Muscle layer of colon (tissue), 2 donors: Measurements from ENCODE around the gene KANSL1.
"Not testable (repeated sequence)": the region's sequence is repeated elsewhere in the genome, so short reads cannot be mapped to it uniquely, and the experiment has no call there.

ENCODE experiments used
- H3K27ac ChIP-seq: one replicate; pipeline ENCODE4 v1.7.0; 2013; ENCODE audit warnings: low read depth, mild to moderate bottlenecking, low read length, moderate library complexity
- H3K27me3 ChIP-seq, 2 donors: one replicate each; pipeline ENCODE4 v1.7.0; 2013; ENCODE audit warnings: low read length in 2 of 2, mild to moderate bottlenecking in 2 of 2; ENCODE audit not compliant: insufficient read depth in 2 of 2, control insufficient read depth in 1 of 2
- H3K36me3 ChIP-seq: one replicate; pipeline ENCODE4 v1.7.0; 2013; ENCODE audit warnings: mild to moderate bottlenecking, low read length; ENCODE audit not compliant: insufficient read depth
- H3K4me1 ChIP-seq: one replicate; pipeline ENCODE4 v1.7.0; 2013; ENCODE audit warnings: mild to moderate bottlenecking, low read length; ENCODE audit not compliant: insufficient read depth
- H3K4me3 ChIP-seq, 2 donors: one replicate each; pipeline ENCODE4 v1.7.0; 2013; ENCODE audit warnings: low read length in 2 of 2, low read depth in 1 of 2, mild to moderate bottlenecking in 1 of 2, moderate library complexity in 1 of 2
- H3K9ac ChIP-seq: one replicate; pipeline ENCODE4 v1.7.0; 2013; ENCODE audit warnings: low read length
- H3K9me3 ChIP-seq: one replicate; pipeline ENCODE4 v1.7.0; 2013; ENCODE audit warnings: mild to moderate bottlenecking, low read length
- donor health status: abdominal sarcoma.
- donor health status: Adenocarcinoma of cecum.

Gene KANSL1

GRCh38 chr17:46024590-46024989 lies 168.6 kb downstream of the KANSL1 start:
- peaks cover 8% of the 10 kb centered on the region for H3K4me1 ChIP-seq

DNA sequence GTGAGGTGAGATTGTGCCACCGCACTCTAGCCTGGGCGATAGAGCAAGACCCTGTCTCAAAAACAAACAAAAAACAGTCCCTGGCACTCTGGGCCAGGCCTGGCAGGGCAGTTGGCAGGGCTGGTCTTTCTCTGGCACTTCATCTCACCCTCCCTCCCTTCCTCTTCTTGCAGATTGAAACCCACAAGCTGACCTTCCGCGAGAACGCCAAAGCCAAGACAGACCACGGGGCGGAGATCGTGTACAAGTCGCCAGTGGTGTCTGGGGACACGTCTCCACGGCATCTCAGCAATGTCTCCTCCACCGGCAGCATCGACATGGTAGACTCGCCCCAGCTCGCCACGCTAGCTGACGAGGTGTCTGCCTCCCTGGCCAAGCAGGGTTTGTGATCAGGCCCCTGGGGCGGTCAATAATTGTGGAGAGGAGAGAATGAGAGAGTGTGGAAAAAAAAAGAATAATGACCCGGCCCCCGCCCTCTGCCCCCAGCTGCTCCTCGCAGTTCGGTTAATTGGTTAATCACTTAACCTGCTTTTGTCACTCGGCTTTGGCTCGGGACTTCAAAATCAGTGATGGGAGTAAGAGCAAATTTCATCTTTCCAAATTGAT lies 169.3 kb downstream of the KANSL1 start:
- H3K27ac ChIP-seq = no peak overlapping the region
- H3K36me3 ChIP-seq = peaks cover 4% of the 10 kb centered on the region
- H3K4me1 ChIP-seq = peaks cover 8% of the 10 kb centered on the region
- no peaks in the 10 kb centered on the region for H3K9me3 ChIP-seq
- H3K27me3 ChIP-seq = no peaks in the 10 kb centered on the region
- no peak overlapping the region for H3K4me3 ChIP-seq
- H3K9ac ChIP-seq = no peak overlapping the region

More at GRCh38 chr17:46024590-46024989, 168.6 kb downstream of the KANSL1 start:
- H3K36me3 ChIP-seq = peaks cover 10% of the 10 kb centered on the region
- H3K4me3 ChIP-seq = no peak overlapping the region
- H3K9ac ChIP-seq = no peak overlapping the region
- no peaks in the 10 kb centered on the region for H3K27me3 ChIP-seq
- no peak overlapping the region for H3K27ac ChIP-seq
- no peaks in the 10 kb centered on the region for H3K9me3 ChIP-seq

- H3K36me3 ChIP-seq, H3K27ac ChIP-seq, H3K9me3 ChIP-seq, H3K27me3 ChIP-seq, H3K9ac ChIP-seq, H3K4me3 ChIP-seq, H3K4me1 ChIP-seq: not testable (repeated sequence)
Measured at GRCh38 chr17:46023366-46023765, 169.9 kb downstream of the KANSL1 start.

DNA sequence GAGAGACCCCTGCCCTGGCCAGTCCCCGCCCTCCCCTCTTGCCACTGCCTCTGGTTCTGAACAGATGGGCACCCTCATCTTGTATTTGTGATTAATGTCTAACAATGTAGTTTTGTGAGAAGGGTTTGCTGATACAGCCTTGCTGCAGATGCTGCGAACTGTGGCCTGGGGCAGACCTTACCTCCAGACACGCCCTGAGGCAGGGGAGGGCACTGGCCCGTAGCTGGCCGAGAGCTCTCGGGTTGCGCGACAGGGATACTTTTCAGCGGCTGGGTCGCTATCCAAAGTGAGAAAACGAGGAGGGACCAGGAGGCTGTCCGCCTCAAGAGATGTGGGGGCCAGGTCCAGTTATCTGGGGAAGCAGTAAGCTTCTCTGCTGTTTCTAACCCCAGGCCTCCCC lies 172.2 kb downstream of the KANSL1 start:
- Histone ChIP-seq H3K27me3 (no peaks in the 10 kb centered on the region), H3K9ac (no peak overlapping the region), H3K9me3 (no peaks in the 10 kb centered on the region), H3K4me3 (no peak overlapping the region), H3K36me3 (no peaks in the 10 kb centered on the region), H3K4me1 (no peaks in the 10 kb centered on the region), H3K27ac (no peak overlapping the region)

DNA sequence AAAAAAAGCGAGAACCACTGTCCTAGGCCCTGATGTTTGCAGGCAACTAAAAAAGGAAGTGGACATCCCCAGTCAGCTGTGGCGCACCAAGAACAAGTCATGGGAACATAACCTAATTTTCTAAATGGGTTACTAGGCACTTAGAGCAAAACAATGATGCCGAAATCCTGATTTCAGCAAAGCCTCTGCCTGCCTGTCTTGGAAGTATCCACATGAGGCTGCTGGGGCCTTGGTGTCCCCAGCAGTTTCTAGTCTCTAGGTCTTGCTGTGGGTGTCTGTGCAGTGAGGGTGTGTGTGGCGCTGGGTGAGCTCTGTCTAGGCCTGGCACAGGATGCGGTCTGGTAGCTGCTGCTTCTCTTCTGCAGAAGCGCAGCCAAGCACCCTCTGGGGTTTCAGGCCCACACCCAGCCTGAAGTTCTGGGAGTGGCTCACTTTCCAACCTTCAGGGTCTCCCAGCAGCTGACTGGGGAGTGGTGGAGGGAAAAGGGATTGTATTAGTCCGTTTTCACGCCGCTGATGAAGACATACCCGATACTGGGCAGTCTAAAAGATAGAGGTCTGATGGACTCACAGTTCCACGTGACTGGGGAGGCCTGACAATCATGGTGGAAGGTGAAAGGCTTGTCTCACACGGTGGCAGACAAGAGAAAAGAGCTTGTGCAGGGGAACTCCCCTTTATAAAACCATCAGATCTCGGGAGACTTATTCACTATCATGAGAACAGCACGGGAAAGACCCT lies 173.0 kb downstream of the KANSL1 start:
- no peaks in the 10 kb centered on the region for H3K36me3 ChIP-seq
- no peak overlapping the region for H3K27ac ChIP-seq
- no peaks in the 10 kb centered on the region for H3K9me3 ChIP-seq

DNA sequence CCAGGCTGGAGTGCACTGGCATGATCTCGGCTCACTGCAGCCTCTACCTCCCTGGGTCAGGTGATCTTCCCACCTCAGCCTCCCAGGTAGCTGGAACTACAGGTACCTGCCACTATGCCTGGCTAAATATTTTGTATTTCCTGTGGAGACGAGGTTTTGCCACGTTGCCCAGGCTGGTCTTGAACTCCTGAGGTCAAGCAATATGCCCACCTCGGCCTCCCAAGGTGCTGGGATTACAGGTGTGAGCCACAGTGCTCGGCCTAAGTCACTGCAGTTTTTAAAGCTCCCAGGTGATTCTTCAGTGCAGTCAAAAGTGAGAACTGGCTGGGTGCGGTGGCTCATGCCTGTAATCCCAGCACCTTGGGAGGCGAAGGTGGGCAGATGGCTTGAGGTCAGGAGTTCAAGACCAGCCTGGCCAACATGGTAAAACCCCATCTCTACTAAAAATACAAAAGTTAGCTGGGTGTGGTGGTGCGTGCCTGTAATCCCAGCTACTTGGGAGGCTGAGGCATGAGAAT lies 173.8 kb downstream of the KANSL1 start:
- H3K27ac ChIP-seq, H3K9ac ChIP-seq, H3K9me3 ChIP-seq, H3K4me3 ChIP-seq, H3K4me1 ChIP-seq, H3K36me3 ChIP-seq, H3K27me3 ChIP-seq: not testable (repeated sequence)

More for the DNA sequence above, 173.0 kb downstream of the KANSL1 start:
- Histone ChIP-seq H3K4me3 (no peak overlapping the region), H3K9ac (no peak overlapping the region), H3K4me1 (no peaks in the 10 kb centered on the region), H3K27me3 (no peaks in the 10 kb centered on the region)

GRCh38 chr17:46013502-46014165 lies 179.6 kb downstream of the KANSL1 start:
- H3K27me3 ChIP-seq = no peaks in the 10 kb centered on the region
- H3K9me3 ChIP-seq = no peaks in the 10 kb centered on the region
- no peak overlapping the region for H3K27ac ChIP-seq
- no peak overlapping the region for H3K4me3 ChIP-seq
- H3K9ac ChIP-seq = no peak overlapping the region
- no peaks in the 10 kb centered on the region for H3K36me3 ChIP-seq
- no peaks in the 10 kb centered on the region for H3K4me1 ChIP-seq

GRCh38 chr17:46013127-46013501 lies 180.1 kb downstream of the KANSL1 start:
- H3K36me3 ChIP-seq = no peaks in the 10 kb centered on the region
- no peak overlapping the region for H3K9ac ChIP-seq
- H3K4me1 ChIP-seq = no peaks in the 10 kb centered on the region
- no peaks in the 10 kb centered on the region for H3K27me3 ChIP-seq
- no peaks in the 10 kb centered on the region for H3K9me3 ChIP-seq
- no peak overlapping the region for H3K27ac ChIP-seq
- H3K4me3 ChIP-seq = no peak overlapping the region

- no peak overlapping the region for H3K27ac ChIP-seq
- no peaks in the 10 kb centered on the region for H3K36me3 ChIP-seq
- H3K9ac ChIP-seq = no peak overlapping the region
- no peak overlapping the region for H3K4me3 ChIP-seq
- no peaks in the 10 kb centered on the region for H3K9me3 ChIP-seq
- H3K4me1 ChIP-seq = no peaks in the 10 kb centered on the region
- no peaks in the 10 kb centered on the region for H3K27me3 ChIP-seq
Measured at GRCh38 chr17:46012506-46013079, 180.6 kb downstream of the KANSL1 start.

- no peak overlapping the region for H3K9ac ChIP-seq
- H3K4me3 ChIP-seq = no peak overlapping the region
- H3K4me1 ChIP-seq = no peaks in the 10 kb centered on the region
- no peak overlapping the region for H3K27ac ChIP-seq
- no peaks in the 10 kb centered on the region for H3K27me3 ChIP-seq
- H3K9me3 ChIP-seq = no peaks in the 10 kb centered on the region
- no peaks in the 10 kb centered on the region for H3K36me3 ChIP-seq
Measured at GRCh38 chr17:46011711-46012505, 181.3 kb downstream of the KANSL1 start.
